HepG2 (cell line): ENCODE results near the gene MRGPRG. TPM values are rescaled to one million over a fixed set of nuclear protein-coding genes. Genes with fewer than 3 reads are reported as not detected.
A peak's percentile ranks its signal among the peaks of the same experiment; 100 is the strongest.

Experiments used
- ATAC-seq: fragments of 200-7000 bp; cut with Tn5 transposase; 3 replicates; pipeline ENCODE4 v1.9.1; 2020; ENCODE audit warnings: mild to moderate bottlenecking, moderate library complexity
- BruUV-seq: library from RNA; stranded (reverse); fragments of 400-500 nt; replicated peaks from 2 replicates; lab custom pipeline; 2021; lab: Mats Ljungman, UMichigan
- CTCF ChIA-PET: fragments of 300-600 bp; formaldehyde crosslinking; extraction: SDS; loops from one replicate; lab custom pipeline; 2021; ENCODE audit warnings: low total read pairs, inconsistent platforms, low intra/inter-chr PET ratio; lab: Yijun Ruan, JAX
- POLR2A ChIA-PET: fragments of 350-600 bp; sonication (Branson Sonifier 250); formaldehyde crosslinking; loops from one replicate; lab custom pipeline; 2020; ENCODE audit warnings: antibody characterized with exemption, inconsistent platforms; lab: Yijun Ruan, JAX
- DNase-seq: peaks from one replicate; pipeline ENCODE4 v3.0.0-alpha.2; 2015; ENCODE audit warnings: low spot score
- FAIRE-seq: peaks from 3 replicates; lab custom pipeline; 2011; peaks lifted over from hg19 to GRCh38; lab: Jason Lieb, UNC
- H2AFZ ChIP-seq: one replicate; pipeline ENCODE4 v1.6.1; 2011; ENCODE audit warnings: low read length, inconsistent platforms
- H3K27ac ChIP-seq: fragments of 300-600 bp; 3 replicates; pipeline ENCODE4 v1.8.0; 2011; ENCODE audit warnings: mixed run types, mild to moderate bottlenecking, mixed read lengths, low read length, inconsistent platforms; ENCODE audit not compliant: insufficient read depth; ENCODE audit errors: extremely low read length
- H3K27me3 ChIP-seq, 2 experiments: fragments of 200-600 bp in 1 of 2; 2 replicates in 1 of 2; 3 replicates in 1 of 2; pipeline versions ENCODE4 v1.6.0 to v1.8.0; 2011; ENCODE audit warnings: low read length in 2 of 2, mild to moderate bottlenecking in 2 of 2, moderate library complexity in 2 of 2, inconsistent platforms in 1 of 2; ENCODE audit not compliant: insufficient read depth in 2 of 2, control insufficient read depth in 1 of 2
- H3K36me3 ChIP-seq, 2 experiments: fragments of 200-600 bp in 1 of 2; replicated peaks in 1 of 2; 2 replicates in 1 of 2; 3 replicates in 1 of 2; pipeline versions ENCODE4 v1.5.1 to v1.8.0; 2011; ENCODE audit warnings: low read length in 2 of 2, inconsistent platforms in 1 of 2; ENCODE audit not compliant: insufficient read depth in 2 of 2, control insufficient read depth in 1 of 2
- H3K4me1 ChIP-seq: 2 replicates; pipeline ENCODE4 v1.5.1; 2012; ENCODE audit warnings: low read length, inconsistent platforms; ENCODE audit not compliant: insufficient read depth
- H3K4me2 ChIP-seq: 2 replicates; pipeline ENCODE4 v1.6.0; 2011; ENCODE audit warnings: low read depth, low read length, inconsistent platforms
- H3K4me3 ChIP-seq, 3 experiments: fragments of 200-600 bp in 1 of 3; sonication (generic), shearing (Covaris generic) in 1 of 3; replicated peaks in 1 of 3; 2 replicates each; pipeline ENCODE4 v1.5.1; 2011 to 2016; ENCODE audit warnings: low read length in 3 of 3, inconsistent platforms in 2 of 3, low read depth in 2 of 3, mild to moderate bottlenecking in 2 of 3, control low read depth in 1 of 3, mixed read lengths in 1 of 3; ENCODE audit not compliant: insufficient read depth in 1 of 3
- H3K79me2 ChIP-seq: one replicate; pipeline ENCODE4 v1.6.1; 2011; ENCODE audit warnings: low read length, inconsistent platforms; ENCODE audit not compliant: insufficient read depth
- H3K9ac ChIP-seq: 2 replicates; pipeline ENCODE4 v1.6.0; 2011; ENCODE audit warnings: mild to moderate bottlenecking, low read depth, low read length, inconsistent platforms; ENCODE audit not compliant: insufficient read depth
- H3K9me3 ChIP-seq: 2 replicates; pipeline ENCODE4 v1.5.1; 2012; ENCODE audit warnings: mild to moderate bottlenecking, low read length
- H4K20me1 ChIP-seq: 2 replicates; pipeline ENCODE4 v1.6.0; 2011; ENCODE audit warnings: inconsistent platforms, mild to moderate bottlenecking, low read length, moderate library complexity; ENCODE audit not compliant: insufficient read depth
- ATF7 ChIP-seq, 2 experiments: fragments of 450-650 bp in 1 of 2; sonication (generic) in 1 of 2; formaldehyde crosslinking in 1 of 2; IDR thresholded peaks; 2 replicates each; pipeline versions ENCODE4 v1.4.0 to v1.6.1; 2016 to 2020; ENCODE audit warnings: antibody characterized with exemption in 1 of 2, mild to moderate bottlenecking in 1 of 2, missing genetic modification reagents in 1 of 2
- DMAP1 ChIP-seq: IDR thresholded peaks from 2 replicates; pipeline ENCODE4 v1.6.1; 2016
- GLMP ChIP-seq: sonication (generic); formaldehyde crosslinking; IDR thresholded peaks from 2 replicates; pipeline ENCODE4 v1.9.0; 2021; ENCODE audit warnings: missing genetic modification reagents, mild to moderate bottlenecking, borderline replicate concordance
- HIVEP1 ChIP-seq: sonication (generic); formaldehyde crosslinking; IDR thresholded peaks from 2 replicates; pipeline ENCODE4 v1.4.0; 2020; ENCODE audit warnings: mild to moderate bottlenecking, missing genetic modification reagents
- HNF4A ChIP-seq: sonication (generic); formaldehyde crosslinking; IDR thresholded peaks from 2 replicates; pipeline ENCODE4 v1.4.0; 2020; ENCODE audit warnings: missing genetic modification reagents
- LCORL ChIP-seq, 2 experiments: fragments of 450-650 bp in 1 of 2; sonication (generic) in 1 of 2; formaldehyde crosslinking in 1 of 2; IDR thresholded peaks; 2 replicates each; pipeline versions ENCODE4 v1.5.0 to v1.6.1; 2017 to 2020; ENCODE audit warnings: antibody characterized with exemption in 1 of 2, missing genetic modification reagents in 1 of 2
- PCBP1 ChIP-seq: fragments of 200-400 bp; formaldehyde crosslinking; IDR thresholded peaks from 2 replicates; pipeline ENCODE4 v1.6.1; 2017; ENCODE audit warnings: mild to moderate bottlenecking, low read depth, low read length, borderline replicate concordance
- TRIM22 ChIP-seq: fragments of 450-650 bp; IDR thresholded peaks from 2 replicates; pipeline ENCODE4 v1.6.1; 2017
- TSC22D2 ChIP-seq: sonication (generic); formaldehyde crosslinking; IDR thresholded peaks from 2 replicates; pipeline ENCODE4 v1.5.1; 2020; ENCODE audit warnings: missing genetic modification reagents, mild to moderate bottlenecking, borderline replicate concordance
- ZBTB46 ChIP-seq: sonication (generic); formaldehyde crosslinking; IDR thresholded peaks from 2 replicates; pipeline ENCODE4 v1.4.0; 2020; ENCODE audit warnings: mild to moderate bottlenecking, missing genetic modification reagents, borderline replicate concordance
- ZNF431 ChIP-seq: sonication (generic); formaldehyde crosslinking; IDR thresholded peaks from 2 replicates; pipeline ENCODE4 v1.9.0; 2022; ENCODE audit warnings: missing genetic modification reagents, low read depth, mild to moderate bottlenecking, borderline replicate concordance
- ZNF543 ChIP-seq: sonication (generic); formaldehyde crosslinking; IDR thresholded peaks from 2 replicates; pipeline ENCODE4 v1.4.0; 2020; ENCODE audit warnings: mild to moderate bottlenecking, missing genetic modification reagents
- ZNF562 ChIP-seq: sonication (generic); formaldehyde crosslinking; IDR thresholded peaks from 2 replicates; pipeline ENCODE4 v1.8.0; 2022; ENCODE audit warnings: missing genetic modification reagents, borderline replicate concordance
- WGBS: methylation state at CpG from one replicate; pipeline ENCODE4 v1.1.6; 2017; ENCODE audit warnings: low lambda C conversion rate; 5-methylcytosine and 5-hydroxymethylcytosine counted together
- in situ Hi-C: cut with HindIII; loops from 2 replicates; pipeline ENCODE4 v1.10.0; 2017; ENCODE audit warnings: low pct_unique_long_range_greater_than_20kb; ENCODE audit not compliant: extremely low pct_ligation_motif_present
- intact Hi-C: fragments of 100-400 bp; cut with micrococcal nuclease; formaldehyde crosslinking; loops from one replicate; pipeline ENCODE4 v1.10.0; 2022; ENCODE audit not compliant: unreplicated experiment
- polyA plus RNA-seq, 8 experiments: library from polyadenylated mRNA; depleted of rRNA in 3 of 8; stranded (reverse) in 7 of 8; unstranded in 1 of 8; fragments of >200 nt; fragmentation: Illumina TruSeq in 4 of 8; extraction: Trizol in 4 of 8; gene quantifications; 2 replicates each; pipeline versions ENCODE4 v1.2.1 to v1.2.3, GENCODE V29; 2011 to 2016; ENCODE audit warnings: low read depth in 4 of 8, missing spikeins in 1 of 8, mixed read lengths in 1 of 8; ENCODE audit not compliant: insufficient read depth in 1 of 8
- total RNA-seq, 5 experiments: library from RNA; depleted of rRNA; stranded (reverse); fragments of >200 nt; fragmentation: Illumina TruSeq; extraction: Trizol; gene quantifications; 2 replicates each; pipeline ENCODE4 v1.2.3, GENCODE V29; 2016; ENCODE audit warnings: low read depth in 1 of 5

Gene MRGPRG
- total and polyA plus RNA-seq, 2 of the 13 experiments (the other 11 are each of a cell fraction or from before 2014, with no cell fraction given): not detected

- TF ChIP-seq ZBTB46 (CRISPR knock-in tag): no peak
Observed at GRCh38 chr11:3176487-3176886, 42.1 kb downstream of the MRGPRG start (continued).

GRCh38 chr11:3175194-3175593, 43.4 kb downstream of the MRGPRG start:
- no peak for ATAC-seq
- Histone ChIP-seq H3K9ac (no peak overlapping the region), H3K9me3 (peaks cover 17% of the 10 kb centered on the region), H3K4me2 (no peak overlapping the region), H2AFZ (no peak overlapping the region), H3K27ac (no peak overlapping the region), H3K27me3 (peaks cover 6 to 23% of the 10 kb centered on the region in 2 experiments; a peak in 3 of 5 replicates), H4K20me1 (no peaks in the 10 kb centered on the region), H3K4me3 (no peak overlapping the region), H3K79me2 (no peaks in the 10 kb centered on the region), H3K36me3 (no peaks in the 10 kb centered on the region), H3K4me1 (no peaks in the 10 kb centered on the region)
- no peak for TF ChIP-seq GLMP (CRISPR knock-in tag)
- FAIRE-seq: no peak
- CTCF ChIA-PET: no interaction called here
- intact Hi-C loops: no loop called here
- DNase-seq: no peak
- in situ Hi-C loops: no loop called here
- POLR2A ChIA-PET: no interaction called here
- no TSS peak for BruUV-seq

GRCh38 chr11:3174387-3174786, 44.2 kb downstream of the MRGPRG start:
- no peaks in the 10 kb centered on the region for H4K20me1 ChIP-seq
- H3K4me3 ChIP-seq: no peak overlapping the region
- no peak overlapping the region for H2AFZ ChIP-seq
- H3K27ac ChIP-seq: no peak overlapping the region
- CTCF ChIA-PET: no interaction called here
- in situ Hi-C loops (no loop called here), intact Hi-C loops (no loop called here)
- ATAC-seq (no peak), FAIRE-seq (no peak), DNase-seq (no peak)
- no peak overlapping the region for H3K9ac ChIP-seq
- peaks cover 17% of the 10 kb centered on the region for H3K9me3 ChIP-seq
- WGBS: 3% methylated on average over 3 of the region's 3 CpGs
- no TSS peak for BruUV-seq
- H3K4me2 ChIP-seq: no peak overlapping the region
- peaks cover 9 to 31% of the 10 kb centered on the region in 2 experiments; a peak in 4 of 5 replicates for H3K27me3 ChIP-seq
- no peaks in the 10 kb centered on the region for H3K79me2 ChIP-seq
- H3K4me1 ChIP-seq: no peaks in the 10 kb centered on the region
- no peaks in the 10 kb centered on the region for H3K36me3 ChIP-seq
- POLR2A ChIA-PET: no interaction called here
- TF ChIP-seq ZNF431 (CRISPR knock-in tag) (no peak), HNF4A (CRISPR knock-in tag) (no peak), LCORL (IDR thresholded peaks at IDR 0.05) (peak; percentile 19; the same call in 1 of the 2 replicates), LCORL (CRISPR knock-in tag; IDR thresholded peaks at IDR 0.05) (no peak), TRIM22 (0 out of 2 replicates have a peak, but pooled peaks have one; percentile 9), HIVEP1 (CRISPR knock-in tag) (no peak), TSC22D2 (CRISPR knock-in tag) (no peak), ZNF562 (CRISPR knock-in tag) (no peak), ZNF543 (CRISPR knock-in tag) (no peak), PCBP1 (no peak), DMAP1 (CRISPR knock-in tag) (no peak), ATF7 (IDR thresholded peaks at IDR 0.05) (peak; percentile 69), ATF7 (CRISPR knock-in tag; IDR thresholded peaks at IDR 0.05) (no peak)
